LNCAP (cell line): ENCODE data around the gene CFAP61.

Experiments used
- CTCF ChIP-seq: fragments of 450-650 bp; IDR thresholded peaks from 2 replicates; pipeline ENCODE4 v1.5.1; 2017; ENCODE audit warnings: mild to moderate bottlenecking

CFAP61 gene

DNA sequence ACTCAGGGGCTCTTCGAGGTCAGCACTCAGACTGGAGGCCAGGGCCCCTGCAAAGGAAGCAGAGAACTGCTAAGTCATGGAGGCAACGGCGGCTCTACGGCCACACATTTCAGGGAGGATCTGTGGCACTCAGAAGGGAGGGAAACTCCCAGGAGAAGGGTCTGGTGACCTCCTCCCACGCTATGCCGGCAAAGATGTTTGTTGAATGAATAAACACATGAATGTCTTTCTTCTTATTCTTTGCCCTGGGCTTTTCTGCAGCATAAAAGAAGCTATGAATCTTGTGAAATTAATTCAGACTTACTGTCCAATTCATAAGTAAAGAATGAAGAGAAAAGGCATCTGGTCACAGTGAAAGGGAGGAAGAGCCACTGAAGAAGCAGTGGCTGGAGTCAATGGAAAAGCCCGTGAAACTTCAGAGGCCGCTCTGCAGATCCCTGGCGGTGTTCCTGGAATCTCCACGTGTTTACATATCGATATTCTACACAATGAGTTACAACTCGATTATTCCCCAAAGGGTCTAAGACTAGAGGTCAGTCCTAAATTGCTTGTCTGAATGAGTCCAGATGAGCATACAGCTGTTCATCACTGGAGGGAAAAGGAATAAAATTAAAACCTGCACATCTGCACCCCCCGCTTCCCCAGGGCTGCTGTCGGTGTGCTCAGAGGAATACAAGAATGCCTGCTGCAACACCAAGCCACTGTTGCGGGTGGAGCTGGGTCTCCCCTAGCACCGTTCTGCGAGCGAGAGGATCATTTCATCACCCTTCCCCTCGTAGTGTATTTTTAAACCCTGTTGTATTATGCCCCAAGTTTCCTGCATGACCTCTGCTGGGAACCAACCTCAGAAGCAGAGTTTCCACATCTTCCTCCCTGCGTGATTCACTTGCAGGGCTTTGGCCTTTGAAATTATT is 341.1 kb downstream of the CFAP61 start:
- TF ChIP-seq CTCF, result no peak

GRCh38 chr20:20395087-20395486 is 342.8 kb downstream of the CFAP61 start:
- TF ChIP-seq CTCF, result no peak

DNA sequence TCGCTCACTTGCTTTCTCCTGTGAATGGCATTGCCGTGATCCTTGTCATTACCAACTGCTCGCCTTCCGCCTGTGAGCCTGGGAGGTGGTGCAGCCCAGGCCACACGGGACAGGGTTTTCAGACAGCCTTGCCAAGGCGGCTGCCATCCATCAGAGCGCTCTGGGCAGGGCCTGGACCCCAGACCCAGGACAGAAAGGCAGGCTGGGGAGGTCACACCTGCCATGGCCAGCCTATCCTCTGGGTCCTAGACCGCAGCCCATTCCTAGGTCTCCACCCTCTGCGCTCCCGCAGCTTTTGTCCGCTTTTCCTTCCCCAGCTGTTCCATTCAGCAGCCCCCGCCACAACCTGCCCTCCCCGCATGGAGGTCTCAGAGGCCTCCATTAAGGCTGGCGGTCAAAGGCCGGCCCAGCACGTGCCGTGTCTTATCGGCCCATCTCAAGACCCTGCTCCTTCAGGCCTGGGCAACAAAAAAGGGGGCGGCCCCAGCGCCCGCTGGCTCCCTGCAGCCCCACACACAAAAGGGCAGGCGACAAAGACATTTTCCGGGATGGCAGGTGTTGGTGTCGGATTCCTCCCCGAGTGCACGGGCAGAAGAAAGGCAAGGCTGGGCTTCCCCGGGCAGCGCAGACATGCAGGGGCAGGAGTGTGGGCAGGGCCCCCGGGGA is 343.7 kb downstream of the CFAP61 start:
- no peak for TF ChIP-seq CTCF

GRCh38 chr20:20396794-20397193 is 344.5 kb downstream of the CFAP61 start:
- no peak for TF ChIP-seq CTCF

DNA sequence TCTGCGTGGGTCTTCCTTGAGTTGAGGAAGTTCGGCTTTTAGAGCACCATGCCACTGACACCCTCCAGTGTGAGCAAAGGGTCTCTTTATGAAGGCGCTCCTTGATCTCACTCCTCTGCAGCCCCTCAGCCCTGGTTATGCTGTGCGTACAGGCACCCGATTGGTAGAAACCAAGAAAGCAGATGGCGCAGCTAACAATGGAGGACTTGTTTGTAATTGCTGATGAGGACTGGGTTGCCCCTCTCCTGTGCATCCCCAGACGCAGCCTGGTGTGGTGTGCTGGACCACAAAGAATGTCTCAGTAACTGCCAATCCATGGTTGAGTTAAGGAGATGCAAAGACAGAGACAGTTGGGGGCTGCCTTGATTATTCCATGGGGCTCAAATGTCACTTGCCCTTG is 345.8 kb downstream of the CFAP61 start:
- no peak for TF ChIP-seq CTCF

- TF ChIP-seq CTCF, result no peak
These were observed 347.5 kb downstream of the CFAP61 start for GRCh38 chr20:20399531-20400500.

DNA sequence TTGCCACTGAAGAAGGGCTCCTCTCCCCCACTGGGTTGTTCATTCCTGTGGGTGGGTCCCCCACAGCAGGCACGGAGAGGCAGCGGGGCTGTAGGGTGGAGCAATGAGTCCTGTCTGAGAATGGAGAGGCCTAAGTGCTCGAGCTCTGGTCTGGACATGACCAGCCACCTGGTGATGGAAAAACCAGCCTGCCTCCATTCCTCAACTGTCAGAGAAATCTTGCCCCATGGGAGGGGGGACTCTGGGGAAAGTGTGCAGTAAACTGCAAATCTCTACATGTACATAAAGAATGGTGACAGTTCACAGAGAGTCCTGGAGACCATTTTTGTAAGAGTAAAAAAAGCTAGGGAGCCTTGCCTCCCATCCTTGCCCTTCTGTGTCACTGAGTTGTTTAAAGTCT is 349.7 kb downstream of the CFAP61 start:
- no peak for TF ChIP-seq CTCF
